HG02588 (cell line): ENCODE measurements around the gene RRAD.
"Not testable (repeated sequence)": the region's sequence is repeated elsewhere in the genome, so short reads cannot be mapped to it uniquely, and the experiment has no call there.

Source experiments
- ATAC-seq: cut with Tn5 transposase; IDR thresholded peaks from one replicate; pipeline ENCODE4 v1.9.1; 2021; ENCODE audit warnings: mild to moderate bottlenecking, moderate library complexity; ENCODE audit not compliant: unreplicated experiment

The RRAD gene

GRCh38 chr16:66901626-66902025 lies 23.7 kb downstream of the RRAD start:
- no peak for ATAC-seq

GRCh38 chr16:66900721-66901441 lies 24.5 kb downstream of the RRAD start:
- no peak for ATAC-seq

DNA sequence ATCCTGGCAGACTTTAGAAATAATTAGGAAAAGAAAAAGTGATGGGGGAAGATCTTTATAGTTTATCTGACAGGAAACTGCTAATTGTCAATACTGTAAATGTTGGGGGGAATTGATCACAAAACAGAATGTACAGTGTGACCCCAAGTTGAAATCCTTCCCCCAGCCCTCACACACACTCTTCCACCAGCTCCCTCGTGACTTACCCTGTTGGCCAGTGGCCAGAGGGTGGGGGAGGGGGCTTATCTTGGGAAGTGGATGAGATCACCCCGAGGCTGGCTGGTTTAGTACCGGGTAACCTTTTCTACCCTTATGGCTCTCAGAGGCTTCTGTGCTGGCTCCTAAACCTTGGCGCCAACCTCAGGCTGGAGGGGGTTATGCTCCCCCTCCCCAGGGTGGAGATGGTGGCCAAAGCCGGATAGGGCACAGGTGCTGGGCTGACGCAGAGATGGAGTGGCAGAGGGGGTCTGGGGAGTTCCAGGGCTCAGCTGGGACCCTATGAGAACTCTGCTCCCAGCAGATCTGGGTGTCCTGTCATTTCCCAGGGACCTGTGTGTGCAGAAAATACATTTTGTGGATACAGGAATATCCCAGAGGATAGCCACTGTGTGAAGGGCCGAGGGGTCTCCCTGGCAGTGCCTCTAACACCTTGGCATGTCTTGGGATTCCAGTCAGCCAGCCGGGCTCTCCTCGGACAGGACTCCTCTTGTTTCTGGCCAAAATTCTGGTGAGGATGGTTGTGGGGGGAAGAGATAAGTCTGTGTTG lies 25.2 kb downstream of the RRAD start:
- no peak for ATAC-seq

DNA sequence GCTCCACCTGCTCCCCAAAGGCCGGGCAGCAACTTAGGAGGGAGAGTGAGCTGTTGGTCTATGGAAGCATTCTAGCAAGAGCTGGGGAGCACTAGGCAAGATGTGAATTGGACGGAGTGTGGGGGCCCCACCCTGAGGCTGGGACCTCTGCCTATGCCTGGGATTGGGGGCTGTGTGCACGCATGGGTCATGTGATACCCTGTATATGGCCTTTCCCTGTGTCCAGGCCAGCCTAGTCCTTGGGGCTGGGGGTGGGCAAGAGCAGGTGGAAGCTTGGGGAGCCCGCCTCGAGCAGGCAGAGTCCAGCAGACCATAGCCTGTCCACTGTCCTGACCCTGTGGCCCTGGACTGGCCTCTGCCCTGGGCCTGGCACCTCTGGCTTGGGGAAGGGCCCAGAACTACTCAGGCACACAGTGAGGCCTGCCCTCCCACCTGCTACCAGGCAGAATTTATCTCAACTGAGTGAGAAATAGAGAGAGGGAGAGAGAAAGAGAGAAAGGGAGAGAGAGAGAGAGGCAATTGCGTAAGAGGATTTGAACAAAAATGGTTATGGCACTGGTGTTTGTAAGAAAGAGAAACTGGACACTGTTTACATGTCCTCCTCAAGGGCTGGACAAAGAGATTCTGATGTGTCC lies 25.9 kb downstream of the RRAD start:
- ATAC-seq, result no peak

DNA sequence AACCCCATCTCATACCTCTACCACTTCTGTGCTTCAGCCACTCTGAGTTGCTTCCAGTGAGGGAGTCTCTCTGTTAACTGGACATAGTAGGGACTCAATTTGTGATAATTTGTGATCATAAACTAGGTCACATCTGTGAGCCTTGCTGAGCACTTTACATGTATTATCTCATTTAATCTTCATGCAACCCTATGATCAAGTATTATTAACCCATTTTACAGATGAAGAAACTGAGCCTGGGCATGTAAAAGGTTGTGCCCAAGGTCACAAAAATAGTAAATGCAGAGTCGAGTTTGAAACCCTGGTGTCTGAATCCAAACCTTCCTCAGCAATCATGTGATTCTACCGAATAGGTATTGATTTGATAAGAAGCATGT lies 26.4 kb downstream of the RRAD start:
- ATAC-seq, result no peak

DNA sequence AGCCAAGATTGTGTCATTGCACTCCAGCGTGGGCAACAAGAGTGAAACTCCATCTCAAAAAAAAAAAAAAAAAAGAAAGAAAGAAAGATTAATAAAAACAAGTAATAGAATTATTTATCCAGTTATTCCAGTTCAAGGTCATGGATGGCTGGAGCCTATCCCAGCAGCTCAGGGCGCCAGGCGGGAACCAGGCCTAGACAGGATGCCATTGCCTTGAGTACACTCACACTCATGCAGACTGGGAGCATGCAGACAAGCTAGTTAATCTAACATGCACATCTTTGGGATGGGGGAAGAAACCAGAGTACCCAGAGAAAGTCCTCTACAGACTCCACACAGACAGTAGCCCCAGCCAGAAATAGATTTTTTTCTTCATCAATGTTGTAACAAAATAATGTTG lies 27.1 kb downstream of the RRAD start:
- ATAC-seq, result no peak

DNA sequence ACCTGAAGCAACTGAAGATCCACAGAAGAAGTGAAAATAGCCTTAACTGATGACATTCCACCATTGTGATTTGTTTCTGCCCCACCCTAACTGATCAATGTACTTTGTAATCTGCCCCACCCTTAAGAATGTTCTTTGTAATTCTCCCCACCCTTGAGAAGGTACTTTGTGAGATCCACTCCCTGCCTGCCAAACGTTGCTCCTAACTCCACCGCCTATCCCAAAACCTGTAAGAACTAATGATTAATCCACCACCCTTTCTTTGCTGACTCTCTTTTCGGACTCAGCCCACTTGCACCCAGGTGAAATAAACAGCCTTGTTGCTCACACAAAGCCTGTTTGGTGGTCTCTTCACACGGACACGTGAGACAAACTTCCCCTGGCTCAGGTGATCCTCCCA lies 28.7 kb downstream of the RRAD start:
- ATAC-seq, result not testable (repeated sequence)

DNA sequence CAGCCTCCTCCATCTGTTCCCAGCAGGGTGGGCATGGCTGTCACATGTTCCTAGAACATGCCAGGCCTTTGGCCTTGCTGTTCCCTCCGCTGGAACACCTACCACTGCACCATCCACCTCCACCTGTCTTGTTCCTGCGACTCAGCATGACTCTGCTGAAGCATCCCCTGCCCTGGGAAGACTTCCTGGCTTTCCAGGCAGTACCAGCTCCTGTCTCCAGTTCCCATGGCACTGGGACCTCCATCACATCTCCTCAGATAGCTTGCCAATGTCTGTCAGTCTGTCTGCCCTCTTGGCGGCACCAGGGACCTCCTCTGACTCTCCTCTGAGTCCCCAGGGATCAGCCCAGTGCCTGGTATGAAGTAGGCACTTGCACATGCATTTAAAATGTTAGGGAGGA lies 29.3 kb downstream of the RRAD start:
- no peak for ATAC-seq

DNA sequence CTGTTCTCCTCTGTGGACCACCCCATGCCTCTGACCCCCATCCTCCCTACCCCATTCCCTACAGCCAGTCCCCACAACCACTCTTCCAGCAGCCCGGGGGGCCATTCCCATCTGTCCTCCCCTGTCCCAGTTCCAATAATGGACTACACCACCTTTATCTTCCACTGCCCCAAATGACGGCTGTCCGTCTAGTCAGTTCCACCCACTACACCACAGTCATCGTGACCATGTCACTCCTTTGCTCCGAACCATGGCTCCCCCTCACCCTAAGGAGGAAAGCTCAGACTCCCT lies 29.7 kb downstream of the RRAD start:
- ATAC-seq, result no peak

DNA sequence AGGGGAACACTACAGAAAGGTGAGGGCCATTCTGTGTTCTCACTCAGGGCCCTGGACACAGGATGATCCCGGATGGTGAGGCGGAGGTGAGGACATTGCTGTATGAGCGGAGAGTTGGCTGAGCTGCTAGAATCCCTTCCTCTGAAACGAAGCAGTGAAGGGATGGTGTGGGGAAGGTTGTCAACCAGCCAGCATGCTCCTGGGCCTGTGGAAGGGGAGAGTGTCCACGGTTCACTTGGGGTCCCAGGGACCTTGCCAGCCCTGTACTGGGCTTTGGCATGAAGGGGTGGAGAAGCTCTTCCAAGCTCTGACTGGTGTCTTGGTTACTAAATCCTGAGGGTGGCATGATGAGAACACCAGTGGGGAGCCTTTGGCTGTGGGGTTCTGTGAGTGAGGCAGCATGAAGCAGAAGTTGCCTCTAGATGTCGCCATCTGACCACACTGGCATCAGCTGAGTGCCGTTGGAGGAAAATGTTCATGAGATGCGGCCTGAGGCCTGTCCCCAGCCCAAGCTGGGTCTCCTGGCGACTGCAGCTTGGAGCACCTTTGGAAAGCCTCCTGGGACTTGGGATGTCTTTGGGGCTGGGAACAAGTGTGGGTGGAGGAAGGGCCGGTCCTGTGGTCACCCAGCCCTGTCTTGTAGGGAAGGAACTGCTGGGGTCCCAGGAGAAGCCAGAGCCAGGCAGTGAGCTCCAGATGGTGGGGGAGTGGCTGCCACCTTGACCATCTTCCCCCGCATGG lies 30.2 kb downstream of the RRAD start:
- no peak for ATAC-seq

- ATAC-seq, result no peak
Measured at GRCh38 chr16:66894055-66894454, 31.3 kb downstream of the RRAD start.

DNA sequence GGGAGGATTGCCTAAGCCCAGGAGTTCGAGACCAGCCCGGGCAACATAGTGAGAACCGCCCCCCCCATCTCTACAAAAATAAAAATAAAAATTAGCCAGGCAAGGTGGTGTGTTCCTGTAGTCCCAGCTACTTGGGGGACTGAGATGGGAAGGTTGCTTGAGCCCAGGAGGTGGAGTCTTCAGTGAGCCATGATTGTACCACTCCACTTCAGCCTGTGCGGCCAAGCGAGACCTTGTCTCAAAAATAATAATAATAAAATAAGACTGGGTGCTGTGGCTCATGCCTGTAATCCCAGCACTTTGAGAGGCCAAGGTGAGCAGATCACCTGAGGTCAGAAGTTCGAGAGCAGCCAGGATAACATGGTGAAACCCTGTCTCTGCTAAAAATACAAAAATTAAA lies 33.5 kb downstream of the RRAD start:
- no peak for ATAC-seq

- no peak for ATAC-seq
Measured at GRCh38 chr16:66891360-66891759, 34.0 kb downstream of the RRAD start.

- no peak for ATAC-seq
Measured at GRCh38 chr16:66890799-66891198, 34.5 kb downstream of the RRAD start.

- no peak for ATAC-seq
Measured at GRCh38 chr16:66889622-66890021, 35.7 kb downstream of the RRAD start.

DNA sequence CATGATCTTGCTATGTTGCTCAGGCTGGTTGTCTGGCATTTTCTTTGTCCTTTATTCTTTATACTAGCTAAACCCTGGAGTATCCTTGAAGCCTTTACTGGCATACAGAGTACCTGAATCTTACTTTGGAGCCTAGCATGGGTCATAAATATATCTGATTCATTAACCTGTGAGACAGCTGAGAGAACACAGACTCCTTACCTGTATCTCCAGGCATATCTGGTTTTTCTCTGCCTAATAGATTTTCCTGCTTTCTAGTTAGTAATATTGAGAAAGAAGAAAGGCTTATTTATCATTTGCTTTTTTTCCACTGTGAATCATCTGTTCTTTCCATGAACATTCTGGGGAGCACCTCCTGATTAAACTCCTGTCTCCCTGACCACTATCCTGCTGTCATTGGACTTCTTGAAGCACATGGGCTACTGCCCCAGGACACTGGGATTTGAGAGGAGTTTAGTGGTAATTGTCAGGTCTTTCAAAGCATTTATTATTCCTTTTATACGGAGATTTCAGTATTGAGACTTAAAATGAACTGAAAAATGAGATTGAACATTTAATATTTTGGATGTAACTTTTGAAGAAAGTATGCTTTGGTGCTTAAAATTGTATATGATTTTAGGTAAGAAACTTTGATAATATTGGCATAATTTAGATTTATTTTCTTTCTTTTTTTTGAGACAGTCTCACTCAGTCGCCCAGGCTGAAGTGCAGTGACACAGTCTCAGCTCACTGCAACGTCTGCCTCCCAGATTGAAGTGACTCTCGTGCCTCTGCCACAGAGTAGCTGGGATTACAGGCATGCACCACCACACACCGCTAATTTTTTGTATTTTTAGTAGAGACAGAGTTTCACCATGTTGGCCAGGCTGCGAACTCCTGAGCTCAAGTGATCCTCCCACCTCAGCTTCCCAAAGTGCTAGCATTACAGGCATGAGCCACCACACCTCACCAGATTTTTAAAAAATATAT lies 36.4 kb downstream of the RRAD start:
- ATAC-seq, result no peak

DNA sequence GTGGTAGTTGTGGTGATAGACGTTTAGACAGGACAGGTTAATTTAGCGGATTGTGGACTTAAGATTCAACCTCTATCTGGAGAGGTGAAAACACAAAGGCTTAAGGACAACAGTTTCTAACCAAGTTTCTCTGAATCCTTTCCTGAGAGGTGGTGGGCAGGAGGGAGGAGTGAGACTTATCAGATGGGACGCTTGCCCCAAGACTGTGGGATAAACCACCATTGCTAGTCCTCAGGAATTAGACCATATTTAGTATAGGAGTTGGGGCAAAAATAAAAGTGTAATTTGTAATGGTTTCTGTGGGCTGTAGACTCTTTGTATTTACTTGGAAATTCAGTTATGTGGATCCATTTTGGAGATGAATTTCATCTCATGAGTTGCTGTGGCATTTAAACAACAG lies 38.4 kb downstream of the RRAD start:
- no peak for ATAC-seq

- ATAC-seq, result no peak
Measured at GRCh38 chr16:66886321-66886720, 39.0 kb downstream of the RRAD start.

DNA sequence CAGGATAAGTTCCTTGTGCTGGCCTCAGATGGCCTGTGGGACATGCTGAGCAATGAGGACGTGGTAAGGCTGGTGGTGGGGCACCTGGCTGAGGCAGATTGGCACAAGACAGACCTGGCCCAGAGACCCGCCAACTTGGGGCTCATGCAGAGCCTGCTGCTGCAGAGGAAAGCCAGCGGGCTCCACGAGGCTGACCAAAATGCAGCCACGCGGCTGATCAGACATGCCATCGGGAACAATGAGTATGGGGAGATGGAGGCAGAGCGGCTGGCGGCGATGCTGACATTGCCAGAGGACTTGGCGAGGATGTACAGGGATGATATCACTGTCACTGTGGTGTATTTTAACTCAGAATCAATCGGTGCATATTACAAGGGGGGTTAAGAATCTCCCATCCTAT lies 39.8 kb downstream of the RRAD start:
- no peak for ATAC-seq

DNA sequence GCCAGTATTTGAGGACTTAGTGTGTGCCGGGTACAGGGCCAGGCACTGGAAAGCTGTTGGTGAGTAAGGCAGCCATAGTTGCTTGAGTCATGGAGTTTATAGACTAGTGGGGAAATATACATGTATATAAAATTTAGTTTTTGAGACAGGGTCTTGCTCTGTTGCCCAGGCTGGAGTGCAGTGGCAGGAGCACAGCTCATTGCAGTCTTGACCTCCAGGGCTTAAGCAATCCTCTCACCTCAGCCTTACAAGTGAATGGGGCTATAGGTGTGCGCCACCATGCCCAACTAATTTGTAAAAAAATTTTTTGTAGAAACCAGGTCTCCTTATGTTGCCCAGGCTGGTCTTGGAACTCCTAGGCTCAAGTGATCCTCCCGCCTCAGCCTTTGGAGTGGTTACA lies 42.6 kb downstream of the RRAD start:
- ATAC-seq, result no peak
